GM12878 (cell line): ENCODE results near the gene MR1. TPM values are rescaled to one million over a fixed set of nuclear protein-coding genes. Genes with fewer than 3 reads are reported as not detected.

Experiments used
- ATF7 ChIP-seq: fragments of 450-650 bp; IDR thresholded peaks from 2 replicates; pipeline ENCODE4 v1.6.1; 2016; ENCODE audit warnings: low read depth, mild to moderate bottlenecking
- BCL11A ChIP-seq: IDR thresholded peaks from 2 replicates; pipeline ENCODE4 v1.6.1; 2011; ENCODE audit warnings: low read depth, low read length
- BMI1 ChIP-seq: fragments of 450-650 bp; IDR thresholded peaks from 2 replicates; pipeline ENCODE4 v1.6.1; 2016; ENCODE audit warnings: mild to moderate bottlenecking, moderate library complexity, borderline replicate concordance
- CBFB ChIP-seq: IDR thresholded peaks from 2 replicates; pipeline ENCODE4 v1.6.1; 2016; ENCODE audit warnings: antibody characterized with exemption, low read depth
- CBX3 ChIP-seq: fragments of 200-600 bp; sonication (generic); IDR thresholded peaks from 2 replicates; pipeline ENCODE4 v1.6.1; 2016; ENCODE audit warnings: low read depth, borderline replicate concordance
- DPF2 ChIP-seq: fragments of 450-650 bp; IDR thresholded peaks from 2 replicates; pipeline ENCODE4 v1.6.1; 2017; ENCODE audit warnings: mild to moderate bottlenecking
- ETV6 ChIP-seq, 2 experiments: fragments of 450-650 bp in 1 of 2; IDR thresholded peaks in 1 of 2; conservative IDR thresholded peaks in 1 of 2; 2 replicates each; pipeline ENCODE4 v1.6.1; 2014; ENCODE audit warnings: antibody characterized with exemption in 1 of 2, borderline replicate concordance in 1 of 2, low read depth in 1 of 2, mild to moderate bottlenecking in 1 of 2, moderate library complexity in 1 of 2
- EZH2 ChIP-seq: IDR thresholded peaks from 2 replicates; pipeline ENCODE4 v1.6.1; 2012; ENCODE audit warnings: low read depth, mild to moderate bottlenecking, control low read depth, inconsistent platforms, low read length, borderline replicate concordance; ENCODE audit not compliant: control insufficient read depth
- IKZF1 ChIP-seq: fragments of 450-650 bp; conservative IDR thresholded peaks from 2 replicates; pipeline ENCODE4 v1.6.1; 2017; ENCODE audit warnings: antibody characterized with exemption, mild to moderate bottlenecking
- IKZF2 ChIP-seq, 2 experiments: fragments of 450-650 bp; IDR thresholded peaks; 2 replicates each; pipeline ENCODE4 v1.6.1; 2017; ENCODE audit warnings: mild to moderate bottlenecking in 2 of 2, moderate library complexity in 2 of 2
- LARP7 ChIP-seq: fragments of 450-650 bp; IDR thresholded peaks from 2 replicates; pipeline ENCODE4 v1.6.1; 2017; ENCODE audit warnings: mild to moderate bottlenecking
- MLLT1 ChIP-seq: fragments of 450-650 bp; IDR thresholded peaks from 2 replicates; pipeline ENCODE4 v1.6.1; 2016; ENCODE audit warnings: mild to moderate bottlenecking
- MXI1 ChIP-seq: fragments of 150-350 bp; IDR thresholded peaks from 2 replicates; pipeline ENCODE4 v1.6.1; 2011; ENCODE audit warnings: low read depth, mild to moderate bottlenecking, inconsistent platforms, low read length, improper control_type of control experiment
- PAX8 ChIP-seq: fragments of 450-650 bp; IDR thresholded peaks from 2 replicates; pipeline ENCODE4 v1.6.1; 2017; ENCODE audit warnings: mild to moderate bottlenecking, moderate library complexity
- RB1 ChIP-seq: fragments of 450-650 bp; formaldehyde crosslinking; IDR thresholded peaks from 2 replicates; pipeline ENCODE4 v1.6.1; 2017; ENCODE audit warnings: mild to moderate bottlenecking, borderline replicate concordance
- RUNX3 ChIP-seq: IDR thresholded peaks from 2 replicates; pipeline ENCODE4 v1.6.1; 2012; ENCODE audit warnings: low read length, inconsistent platforms
- SIX5 ChIP-seq: IDR thresholded peaks from 2 replicates; pipeline ENCODE4 v1.6.1; 2011; ENCODE audit warnings: mild to moderate bottlenecking, low read depth, low read length, moderate library complexity; ENCODE audit not compliant: severe bottlenecking
- SKIL ChIP-seq: fragments of 450-650 bp; IDR thresholded peaks from 2 replicates; pipeline ENCODE4 v1.6.1; 2017; ENCODE audit warnings: mild to moderate bottlenecking, low read depth, inconsistent platforms; ENCODE audit not compliant: poor library complexity, severe bottlenecking
- SPI1 ChIP-seq: IDR thresholded peaks from 2 replicates; pipeline ENCODE4 v1.6.1; 2011; ENCODE audit warnings: low read depth, mild to moderate bottlenecking, low read length, moderate library complexity, borderline replicate concordance; ENCODE audit not compliant: insufficient read depth
- STAT1 ChIP-seq: fragments of 450-650 bp; conservative IDR thresholded peaks from 2 replicates; pipeline ENCODE4 v1.6.1; 2014; ENCODE audit warnings: antibody characterized with exemption, mild to moderate bottlenecking
- SUZ12 ChIP-seq: fragments of 200-600 bp; sonication (generic); IDR thresholded peaks from one replicate; pipeline ENCODE4 v1.6.1; 2018; ENCODE audit warnings: antibody characterized with exemption, mild to moderate bottlenecking; ENCODE audit not compliant: unreplicated experiment
- TCF7 ChIP-seq: IDR thresholded peaks from 2 replicates; pipeline ENCODE4 v1.6.1; 2014; ENCODE audit warnings: antibody characterized with exemption, borderline replicate concordance
- ZNF24 ChIP-seq: fragments of 450-650 bp; IDR thresholded peaks from 2 replicates; pipeline ENCODE4 v1.6.1; 2017; ENCODE audit warnings: antibody characterized with exemption, mild to moderate bottlenecking
- polyA plus RNA-seq, 11 experiments: library from polyadenylated mRNA; depleted of rRNA in 4 of 11; unstranded in 6 of 11; stranded (reverse) in 5 of 11; fragments of >200 nt; fragmentation: Nextera tagmentation in 4 of 11; fragmentation: Illumina TruSeq in 1 of 11; extraction: Ambion mirVana in 4 of 11; extraction: Trizol in 1 of 11; gene quantifications; 1 replicate in 1 of 11; 2 replicates in 10 of 11; pipeline versions ENCODE4 v1.2.1 to v1.2.3, GENCODE V29; 2011 to 2016; ENCODE audit warnings: inconsistent platforms in 2 of 11, missing spikeins in 2 of 11, low read depth in 1 of 11
- total RNA-seq, 4 experiments: library from RNA; depleted of rRNA in 3 of 4; stranded (reverse); fragments of >200 nt in 3 of 4; fragmentation: Illumina TruSeq in 1 of 4; extraction: Trizol in 1 of 4; gene quantifications; 2 replicates each; pipeline versions ENCODE4 v1.2.1 to v1.2.3, GENCODE V29; 2013 to 2021
- TF ChIP-seq, protein P1 (sequence below): fragments of 450-650 bp; formaldehyde crosslinking; IDR thresholded peaks from 2 replicates; pipeline ENCODE4 v1.4.0; 2020; ENCODE audit warnings: mild to moderate bottlenecking, moderate library complexity

The MR1 gene
- total and polyA plus RNA-seq, 10 of the 15 experiments (the other 5 are each of a cell fraction or from before 2014, with no cell fraction given): 24.7 to 65.9 (median 30.9) TPM

- TF ChIP-seq RUNX3 (peak; percentile 98), IKZF1 (peak; percentile 94), ZNF24 (no peak), ETV6 (conservative IDR thresholded peaks at IDR 0.05 in 1 of 2, IDR thresholded peaks at IDR 0.05 in 1 of 2; ENCODE audit: borderline replicate concordance in 1 of 2, low read depth in 1 of 2) (peak in 1 of 2 experiments; percentile 99; a peak in 2 of 4 replicates), SIX5 (no peak), SPI1 (peak; percentile 23; the same call in 1 of the 2 replicates), STAT1 (no peak), MXI1 (peak; percentile 70; the same call in 1 of the 2 replicates), CBFB (peak; percentile 84), BCL11A (peak; percentile 96), ATF7 (peak; percentile 92), CBX3 (no peak), PAX8 (no peak), DPF2 (peak; percentile 94), TCF7 (peak; percentile 87), RB1 (no peak), SUZ12 (no peak), IKZF2 (IDR thresholded peaks at IDR 0.05) (peak; percentile 94 to 96), EZH2 (no peak), MLLT1 (0 out of 2 replicates have a peak, but pooled peaks have one; percentile 42), SKIL (peak; percentile 96), BMI1 (peak; percentile 34; the same call in 1 of the 2 replicates), LARP7 (no peak)
- TF ChIP-seq, protein P1, sequence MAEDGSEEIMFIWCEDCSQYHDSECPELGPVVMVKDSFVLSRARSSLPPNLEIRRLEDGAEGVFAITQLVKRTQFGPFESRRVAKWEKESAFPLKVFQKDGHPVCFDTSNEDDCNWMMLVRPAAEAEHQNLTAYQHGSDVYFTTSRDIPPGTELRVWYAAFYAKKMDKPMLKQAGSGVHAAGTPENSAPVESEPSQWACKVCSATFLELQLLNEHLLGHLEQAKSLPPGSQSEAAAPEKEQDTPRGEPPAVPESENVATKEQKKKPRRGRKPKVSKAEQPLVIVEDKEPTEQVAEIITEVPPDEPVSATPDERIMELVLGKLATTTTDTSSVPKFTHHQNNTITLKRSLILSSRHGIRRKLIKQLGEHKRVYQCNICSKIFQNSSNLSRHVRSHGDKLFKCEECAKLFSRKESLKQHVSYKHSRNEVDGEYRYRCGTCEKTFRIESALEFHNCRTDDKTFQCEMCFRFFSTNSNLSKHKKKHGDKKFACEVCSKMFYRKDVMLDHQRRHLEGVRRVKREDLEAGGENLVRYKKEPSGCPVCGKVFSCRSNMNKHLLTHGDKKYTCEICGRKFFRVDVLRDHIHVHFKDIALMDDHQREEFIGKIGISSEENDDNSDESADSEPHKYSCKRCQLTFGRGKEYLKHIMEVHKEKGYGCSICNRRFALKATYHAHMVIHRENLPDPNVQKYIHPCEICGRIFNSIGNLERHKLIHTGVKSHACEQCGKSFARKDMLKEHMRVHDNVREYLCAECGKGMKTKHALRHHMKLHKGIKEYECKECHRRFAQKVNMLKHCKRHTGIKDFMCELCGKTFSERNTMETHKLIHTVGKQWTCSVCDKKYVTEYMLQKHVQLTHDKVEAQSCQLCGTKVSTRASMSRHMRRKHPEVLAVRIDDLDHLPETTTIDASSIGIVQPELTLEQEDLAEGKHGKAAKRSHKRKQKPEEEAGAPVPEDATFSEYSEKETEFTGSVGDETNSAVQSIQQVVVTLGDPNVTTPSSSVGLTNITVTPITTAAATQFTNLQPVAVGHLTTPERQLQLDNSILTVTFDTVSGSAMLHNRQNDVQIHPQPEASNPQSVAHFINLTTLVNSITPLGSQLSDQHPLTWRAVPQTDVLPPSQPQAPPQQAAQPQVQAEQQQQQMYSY (CRISPR knock-in tag): no peak
Observed at GRCh38 chr1:181099152-181100014, 65.6 kb downstream of the MR1 start (continued).
